Choroid plexus epithelial cell (primary cell): Measurements from ENCODE around the gene CAMK2B.

ENCODE experiments used
- DNase-seq: peaks from one replicate; pipeline ENCODE4 v3.0.0-alpha.2; 2010; ENCODE audit warnings: low read depth
- H3K4me3 ChIP-seq: 2 replicates; pipeline ENCODE4 v1.5.1; 2011; ENCODE audit warnings: low read depth, mild to moderate bottlenecking, control low read depth, low read length, moderate library complexity
- TF ChIP-seq, protein P1 (sequence below): conservative IDR thresholded peaks from 2 replicates; pipeline ENCODE4 v1.5.1; 2011; ENCODE audit warnings: low read depth, mild to moderate bottlenecking, control low read depth, inconsistent platforms, low read length, moderate library complexity

Gene CAMK2B

DNA sequence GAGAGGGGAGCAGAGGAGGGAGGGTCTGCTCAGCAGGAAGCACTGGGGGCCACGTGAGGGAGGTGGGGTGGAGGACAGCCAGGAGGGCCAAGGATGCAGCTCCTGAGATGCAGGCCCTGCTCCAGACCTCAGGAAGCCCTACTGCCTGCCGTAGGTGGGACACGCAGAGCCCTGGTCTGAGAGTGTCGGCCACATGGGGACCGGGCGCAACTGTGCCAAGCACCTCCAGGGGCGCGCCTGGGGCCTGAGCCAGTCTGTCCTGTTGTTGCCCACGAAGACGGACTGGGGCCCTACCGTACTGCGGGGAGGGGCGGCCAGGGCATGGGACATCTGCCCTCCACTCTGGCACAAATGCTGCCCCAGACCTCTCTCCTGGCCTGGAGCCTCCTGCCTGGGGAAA lies 93.0 kb downstream of the CAMK2B start:
- TF ChIP-seq, protein P1, sequence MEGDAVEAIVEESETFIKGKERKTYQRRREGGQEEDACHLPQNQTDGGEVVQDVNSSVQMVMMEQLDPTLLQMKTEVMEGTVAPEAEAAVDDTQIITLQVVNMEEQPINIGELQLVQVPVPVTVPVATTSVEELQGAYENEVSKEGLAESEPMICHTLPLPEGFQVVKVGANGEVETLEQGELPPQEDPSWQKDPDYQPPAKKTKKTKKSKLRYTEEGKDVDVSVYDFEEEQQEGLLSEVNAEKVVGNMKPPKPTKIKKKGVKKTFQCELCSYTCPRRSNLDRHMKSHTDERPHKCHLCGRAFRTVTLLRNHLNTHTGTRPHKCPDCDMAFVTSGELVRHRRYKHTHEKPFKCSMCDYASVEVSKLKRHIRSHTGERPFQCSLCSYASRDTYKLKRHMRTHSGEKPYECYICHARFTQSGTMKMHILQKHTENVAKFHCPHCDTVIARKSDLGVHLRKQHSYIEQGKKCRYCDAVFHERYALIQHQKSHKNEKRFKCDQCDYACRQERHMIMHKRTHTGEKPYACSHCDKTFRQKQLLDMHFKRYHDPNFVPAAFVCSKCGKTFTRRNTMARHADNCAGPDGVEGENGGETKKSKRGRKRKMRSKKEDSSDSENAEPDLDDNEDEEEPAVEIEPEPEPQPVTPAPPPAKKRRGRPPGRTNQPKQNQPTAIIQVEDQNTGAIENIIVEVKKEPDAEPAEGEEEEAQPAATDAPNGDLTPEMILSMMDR: no peak
- DNase-seq: no peak
- no peak overlapping the region for H3K4me3 ChIP-seq

DNA sequence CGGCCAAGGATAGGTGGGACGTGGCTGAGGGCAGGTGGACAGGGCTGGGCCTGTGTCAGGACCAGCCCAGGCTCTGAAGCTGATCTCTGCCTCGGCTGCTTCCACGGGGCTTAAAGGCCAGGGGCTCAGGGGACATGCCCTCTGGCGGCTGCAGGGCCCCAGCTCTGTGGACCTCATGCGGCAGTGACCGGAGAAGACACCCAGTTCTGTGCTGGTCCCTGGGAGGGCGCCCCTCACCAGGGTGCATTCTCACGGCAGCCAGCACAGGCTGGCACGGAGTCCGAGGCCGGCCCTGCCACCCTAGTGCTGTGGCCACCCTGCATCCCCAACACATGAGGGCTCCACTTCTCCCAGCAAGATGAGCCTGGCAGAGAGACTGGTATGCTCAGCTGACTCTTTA lies 94.3 kb downstream of the CAMK2B start:
- DNase-seq: no peak
- TF ChIP-seq, protein P1: no peak
- H3K4me3 ChIP-seq: no peak overlapping the region

DNA sequence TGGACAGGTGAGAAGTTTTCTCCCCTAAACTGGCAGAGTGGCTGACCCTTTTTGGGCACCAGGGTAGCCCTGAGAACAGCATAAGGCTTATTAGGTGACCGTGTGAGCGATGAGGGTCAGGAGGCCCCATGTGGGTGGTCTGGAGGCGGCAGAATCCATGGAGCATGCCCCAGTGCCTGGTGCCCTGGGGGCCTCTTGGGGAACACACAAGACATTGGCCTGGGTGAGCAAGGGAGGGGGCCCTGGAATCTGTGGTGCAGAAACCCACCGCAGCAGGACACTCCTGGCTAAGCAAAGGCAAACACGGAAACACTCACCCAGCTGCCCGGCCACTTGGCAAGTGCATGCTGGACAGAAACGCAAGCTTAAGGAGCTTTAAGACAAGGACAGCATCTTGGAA lies 95.1 kb downstream of the CAMK2B start:
- TF ChIP-seq, protein P1: no peak
- DNase-seq: no peak
- no peak overlapping the region for H3K4me3 ChIP-seq

DNA sequence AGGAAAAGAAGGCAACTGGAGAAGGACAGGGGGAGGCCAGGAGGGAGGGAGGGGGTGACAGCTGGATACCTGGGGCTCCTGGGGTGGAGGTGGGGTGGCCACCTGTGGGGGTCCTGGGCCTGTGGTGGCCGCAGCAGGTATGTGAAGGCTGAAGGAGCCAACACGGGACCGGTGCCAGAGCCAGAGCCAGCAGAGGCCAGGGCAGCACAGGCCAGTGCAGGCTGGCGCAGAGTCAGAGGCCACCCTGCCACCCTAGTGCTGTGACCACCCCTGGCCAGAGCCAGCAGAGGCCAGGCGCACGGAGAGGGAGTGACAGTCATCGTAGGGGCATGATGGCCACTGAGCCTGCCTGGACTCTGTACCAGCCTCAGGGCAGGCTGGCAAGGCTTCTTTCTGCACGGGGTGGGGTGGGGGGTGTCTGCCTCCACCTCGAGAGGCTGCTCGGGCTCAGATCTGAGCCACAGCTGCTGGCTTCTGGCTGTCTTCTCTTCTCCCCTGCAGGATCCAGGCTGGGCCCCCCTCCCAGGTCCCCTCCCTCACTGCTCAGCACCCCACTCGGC lies 95.8 kb downstream of the CAMK2B start:
- TF ChIP-seq, protein P1: no peak
- no peak overlapping the region for H3K4me3 ChIP-seq
- DNase-seq: no peak

DNA sequence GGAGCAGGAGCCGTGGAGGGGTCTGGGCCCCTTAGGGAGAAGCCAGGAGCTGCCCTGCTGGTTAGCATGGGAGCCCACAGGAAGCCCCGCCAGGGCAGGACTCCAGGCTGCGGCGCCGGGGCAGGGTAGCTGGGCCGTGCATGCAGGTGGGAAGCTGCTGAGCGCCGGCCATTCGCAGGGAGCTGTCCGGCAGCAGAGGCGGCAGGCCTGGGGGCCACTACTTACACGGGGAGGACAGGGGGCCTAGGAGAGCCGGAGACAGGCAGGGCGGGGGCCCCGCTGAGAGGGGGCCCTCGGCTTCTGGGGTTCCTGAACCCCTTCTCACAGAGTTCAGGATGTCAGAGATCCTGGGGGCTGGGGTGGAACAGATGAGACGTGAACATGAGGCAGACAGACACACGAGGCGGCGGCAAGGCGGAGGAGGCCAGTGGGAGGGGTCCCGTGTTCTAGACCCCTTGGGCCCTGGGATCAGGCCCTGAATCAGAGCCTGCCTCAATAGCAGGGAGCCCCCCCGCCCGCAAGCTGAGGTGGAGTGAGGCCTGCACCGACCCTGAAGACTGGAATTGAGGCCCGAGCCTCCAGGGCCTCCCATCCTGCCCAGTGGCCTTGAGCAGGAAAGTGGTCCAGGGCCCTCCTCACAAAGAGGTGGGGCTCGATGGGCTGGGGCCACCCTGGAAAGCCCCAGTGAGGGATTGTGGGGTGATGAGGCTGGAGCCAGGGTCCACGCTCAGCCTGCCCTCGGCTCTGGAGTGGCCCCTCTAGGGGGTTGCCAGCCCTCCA lies 96.6 kb downstream of the CAMK2B start:
- no peak for DNase-seq
- H3K4me3 ChIP-seq: no peak overlapping the region
- TF ChIP-seq, protein P1: no peak

DNA sequence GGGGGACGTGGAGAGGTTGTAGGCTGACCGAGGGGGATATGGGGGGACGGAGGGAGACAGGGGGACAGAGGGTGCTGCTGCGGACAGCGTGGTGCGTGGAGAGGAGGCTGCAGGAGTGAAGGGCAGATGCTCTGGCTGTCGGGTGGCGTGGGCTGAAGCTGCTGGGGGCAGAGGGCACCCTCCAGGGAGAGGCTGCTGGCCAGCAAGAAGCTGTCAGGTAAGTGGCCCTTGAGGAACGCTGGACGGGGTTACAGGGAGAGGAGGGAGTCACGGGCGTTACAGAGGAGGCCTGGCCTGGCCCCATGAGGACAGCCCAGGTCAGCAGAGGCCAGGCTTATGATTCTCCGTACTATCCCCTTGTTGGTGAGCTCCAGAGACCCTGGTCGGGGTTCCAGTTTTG lies 97.5 kb downstream of the CAMK2B start:
- no peak for DNase-seq
- TF ChIP-seq, protein P1: no peak
- H3K4me3 ChIP-seq: no peak overlapping the region

DNA sequence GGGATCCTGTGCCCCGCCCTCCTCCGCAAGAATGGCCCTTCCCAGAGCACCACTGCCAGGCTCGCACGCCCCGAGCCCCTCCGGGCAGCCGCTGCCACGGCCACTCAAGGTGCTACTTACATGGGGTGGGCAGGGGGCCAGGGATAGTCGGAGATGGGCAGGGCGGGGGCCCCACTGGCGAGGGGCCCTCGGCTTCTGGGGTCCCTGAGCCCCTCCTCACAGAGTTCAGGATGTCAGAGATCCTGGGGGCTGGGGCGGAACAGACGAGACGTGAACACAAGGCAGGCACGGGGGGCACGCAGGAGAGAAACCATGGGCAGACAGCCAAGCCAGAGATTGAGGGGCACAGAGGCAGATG lies 99.0 kb downstream of the CAMK2B start:
- TF ChIP-seq, protein P1: no peak
- no peak overlapping the region for H3K4me3 ChIP-seq
- DNase-seq: no peak
